HepG2 (cell line): ENCODE data around the gene ERCC6L2. TPM values are rescaled to one million over a fixed set of nuclear protein-coding genes. Genes with fewer than 3 reads are reported as not detected.

ENCODE experiments used
- ATAC-seq: fragments of 200-7000 bp; cut with Tn5 transposase; 3 replicates; pipeline ENCODE4 v1.9.1; 2020; ENCODE audit warnings: mild to moderate bottlenecking, moderate library complexity
- BruUV-seq: library from RNA; stranded (reverse); fragments of 400-500 nt; replicated peaks from 2 replicates; lab custom pipeline; 2021; lab: Mats Ljungman, UMichigan
- CTCF ChIA-PET: fragments of 300-600 bp; formaldehyde crosslinking; extraction: SDS; loops from one replicate; lab custom pipeline; 2021; ENCODE audit warnings: low total read pairs, inconsistent platforms, low intra/inter-chr PET ratio; lab: Yijun Ruan, JAX
- POLR2A ChIA-PET: fragments of 350-600 bp; sonication (Branson Sonifier 250); formaldehyde crosslinking; loops from one replicate; lab custom pipeline; 2020; ENCODE audit warnings: antibody characterized with exemption, inconsistent platforms; lab: Yijun Ruan, JAX
- DNase-seq: peaks from one replicate; pipeline ENCODE4 v3.0.0-alpha.2; 2015; ENCODE audit warnings: low spot score
- FAIRE-seq: peaks from 3 replicates; lab custom pipeline; 2011; peaks lifted over from hg19 to GRCh38; lab: Jason Lieb, UNC
- H2AFZ ChIP-seq: one replicate; pipeline ENCODE4 v1.6.1; 2011; ENCODE audit warnings: low read length, inconsistent platforms
- H3K27ac ChIP-seq: fragments of 300-600 bp; 3 replicates; pipeline ENCODE4 v1.8.0; 2011; ENCODE audit warnings: mixed run types, mild to moderate bottlenecking, mixed read lengths, low read length, inconsistent platforms; ENCODE audit not compliant: insufficient read depth; ENCODE audit errors: extremely low read length
- H3K27me3 ChIP-seq, 2 experiments: fragments of 200-600 bp in 1 of 2; 2 replicates in 1 of 2; 3 replicates in 1 of 2; pipeline versions ENCODE4 v1.6.0 to v1.8.0; 2011; ENCODE audit warnings: low read length in 2 of 2, mild to moderate bottlenecking in 2 of 2, moderate library complexity in 2 of 2, inconsistent platforms in 1 of 2; ENCODE audit not compliant: insufficient read depth in 2 of 2, control insufficient read depth in 1 of 2
- H3K36me3 ChIP-seq, 2 experiments: fragments of 200-600 bp in 1 of 2; replicated peaks in 1 of 2; 2 replicates in 1 of 2; 3 replicates in 1 of 2; pipeline versions ENCODE4 v1.5.1 to v1.8.0; 2011; ENCODE audit warnings: low read length in 2 of 2, inconsistent platforms in 1 of 2; ENCODE audit not compliant: insufficient read depth in 2 of 2, control insufficient read depth in 1 of 2
- H3K4me1 ChIP-seq: 2 replicates; pipeline ENCODE4 v1.5.1; 2012; ENCODE audit warnings: low read length, inconsistent platforms; ENCODE audit not compliant: insufficient read depth
- H3K4me2 ChIP-seq: 2 replicates; pipeline ENCODE4 v1.6.0; 2011; ENCODE audit warnings: low read depth, low read length, inconsistent platforms
- H3K4me3 ChIP-seq, 3 experiments: fragments of 200-600 bp in 1 of 3; sonication (generic), shearing (Covaris generic) in 1 of 3; replicated peaks in 1 of 3; 2 replicates each; pipeline ENCODE4 v1.5.1; 2011 to 2016; ENCODE audit warnings: low read length in 3 of 3, inconsistent platforms in 2 of 3, low read depth in 2 of 3, mild to moderate bottlenecking in 2 of 3, control low read depth in 1 of 3, mixed read lengths in 1 of 3; ENCODE audit not compliant: insufficient read depth in 1 of 3
- H3K79me2 ChIP-seq: one replicate; pipeline ENCODE4 v1.6.1; 2011; ENCODE audit warnings: low read length, inconsistent platforms; ENCODE audit not compliant: insufficient read depth
- H3K9ac ChIP-seq: 2 replicates; pipeline ENCODE4 v1.6.0; 2011; ENCODE audit warnings: mild to moderate bottlenecking, low read depth, low read length, inconsistent platforms; ENCODE audit not compliant: insufficient read depth
- H3K9me3 ChIP-seq: 2 replicates; pipeline ENCODE4 v1.5.1; 2012; ENCODE audit warnings: mild to moderate bottlenecking, low read length
- H4K20me1 ChIP-seq: 2 replicates; pipeline ENCODE4 v1.6.0; 2011; ENCODE audit warnings: inconsistent platforms, mild to moderate bottlenecking, low read length, moderate library complexity; ENCODE audit not compliant: insufficient read depth
- POGK ChIP-seq: sonication (generic); formaldehyde crosslinking; conservative IDR thresholded peaks from 2 replicates; pipeline ENCODE4 v1.8.0; 2022; ENCODE audit warnings: mild to moderate bottlenecking, moderate library complexity, missing genetic modification reagents
- RBM22 ChIP-seq: fragments of 200-400 bp; formaldehyde crosslinking; optimal IDR thresholded peaks from 2 replicates; pipeline ENCODE3; 2017; ENCODE audit warnings: mild to moderate bottlenecking, low read length, moderate library complexity
- RFXANK ChIP-seq: IDR thresholded peaks from 2 replicates; pipeline ENCODE4 v1.6.1; 2016
- ZNF205 ChIP-seq: IDR thresholded peaks from 2 replicates; pipeline ENCODE4 v1.6.1; 2018; ENCODE audit warnings: missing biosample characterization, missing genetic modification reagents
- WGBS: methylation state at CpG from one replicate; pipeline ENCODE4 v1.1.6; 2017; ENCODE audit warnings: low lambda C conversion rate; 5-methylcytosine and 5-hydroxymethylcytosine counted together
- in situ Hi-C: cut with HindIII; loops from 2 replicates; pipeline ENCODE4 v1.10.0; 2017; ENCODE audit warnings: low pct_unique_long_range_greater_than_20kb; ENCODE audit not compliant: extremely low pct_ligation_motif_present
- intact Hi-C: fragments of 100-400 bp; cut with micrococcal nuclease; formaldehyde crosslinking; loops from one replicate; pipeline ENCODE4 v1.10.0; 2022; ENCODE audit not compliant: unreplicated experiment
- polyA plus RNA-seq, 8 experiments: library from polyadenylated mRNA; depleted of rRNA in 3 of 8; stranded (reverse) in 7 of 8; unstranded in 1 of 8; fragments of >200 nt; fragmentation: Illumina TruSeq in 4 of 8; extraction: Trizol in 4 of 8; gene quantifications; 2 replicates each; pipeline versions ENCODE4 v1.2.1 to v1.2.3, GENCODE V29; 2011 to 2016; ENCODE audit warnings: low read depth in 4 of 8, missing spikeins in 1 of 8, mixed read lengths in 1 of 8; ENCODE audit not compliant: insufficient read depth in 1 of 8
- total RNA-seq, 5 experiments: library from RNA; depleted of rRNA; stranded (reverse); fragments of >200 nt; fragmentation: Illumina TruSeq; extraction: Trizol; gene quantifications; 2 replicates each; pipeline ENCODE4 v1.2.3, GENCODE V29; 2016; ENCODE audit warnings: low read depth in 1 of 5
- TF ChIP-seq, protein P1 (sequence below): sonication (generic); formaldehyde crosslinking; IDR thresholded peaks from 2 replicates; pipeline ENCODE4 v1.8.1; 2023; ENCODE audit warnings: mild to moderate bottlenecking, inconsistent platforms, moderate library complexity, missing genetic modification reagents, borderline replicate concordance

ERCC6L2 gene
- total and polyA plus RNA-seq, 2 of the 13 experiments (the other 11 are each of a cell fraction or from before 2014, with no cell fraction given): 13.4 to 45.9 TPM

DNA sequence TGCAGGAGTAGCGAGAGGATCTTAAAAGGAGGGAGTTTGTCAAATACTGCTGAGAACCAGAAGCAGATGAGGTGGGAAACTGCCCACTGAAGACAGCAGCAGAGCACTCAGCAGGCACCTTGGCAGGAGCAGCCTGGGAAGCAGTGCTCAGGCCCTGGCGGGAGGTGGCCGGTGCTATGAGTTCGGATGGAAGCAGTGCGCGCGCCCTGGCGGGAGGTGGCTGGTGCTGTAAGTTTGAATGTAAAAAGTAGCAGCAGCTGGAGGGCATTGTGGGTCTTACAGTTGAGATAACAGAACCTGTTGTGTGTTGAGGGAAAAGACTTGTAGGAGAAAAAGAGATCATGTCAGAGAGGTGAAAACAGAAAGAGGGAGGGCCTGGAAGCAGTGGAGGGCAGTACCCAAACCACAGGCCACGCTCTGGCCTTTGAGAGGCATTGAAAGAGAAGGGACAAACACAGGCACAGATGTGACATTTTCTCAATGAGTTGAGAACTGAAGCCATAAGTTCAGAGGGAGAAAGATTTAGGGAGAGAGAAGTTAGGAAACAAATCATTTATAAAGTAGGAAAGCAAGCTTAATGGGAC is 130.9 kb downstream of the ERCC6L2 start:
- POLR2A ChIA-PET: no interaction called here
- FAIRE-seq (no peak), ATAC-seq (no peak), DNase-seq (no peak)
- Histone ChIP-seq H3K27ac (no peak overlapping the region), H3K9me3 (no peaks in the 10 kb centered on the region), H2AFZ (no peak overlapping the region), H3K4me1 (no peaks in the 10 kb centered on the region), H3K4me3 (no peak overlapping the region), H3K4me2 (no peak overlapping the region), H3K9ac (no peak overlapping the region), H3K79me2 (no peaks in the 10 kb centered on the region), H3K27me3 (no peaks in the 10 kb centered on the region), H4K20me1 (no peaks in the 10 kb centered on the region), H3K36me3 (peaks cover 8 to 63% of the 10 kb centered on the region in 2 experiments)
- intact Hi-C loops (no loop called here), in situ Hi-C loops (no loop called here)
- no TSS peak for BruUV-seq
- TF ChIP-seq POGK (CRISPR knock-in tag) (no peak), RBM22 (peak; percentile 30)
- CTCF ChIA-PET: no interaction called here
- over 99% methylated on average over 9 of the region's 9 CpGs for WGBS

- intact Hi-C loops (no loop called here), in situ Hi-C loops (no loop called here)
- Histone ChIP-seq H3K27me3 (no peaks in the 10 kb centered on the region), H4K20me1 (no peaks in the 10 kb centered on the region), H3K79me2 (no peaks in the 10 kb centered on the region), H3K9me3 (no peaks in the 10 kb centered on the region), H2AFZ (no peak overlapping the region), H3K36me3 (peaks cover 8 to 63% of the 10 kb centered on the region in 2 experiments), H3K9ac (no peak overlapping the region), H3K4me1 (no peaks in the 10 kb centered on the region), H3K27ac (no peak overlapping the region), H3K4me2 (no peak overlapping the region), H3K4me3 (no peak overlapping the region)
- FAIRE-seq (no peak), DNase-seq (no peak), ATAC-seq (no peak)
- no peak for TF ChIP-seq ZNF205 (CRISPR knock-in tag)
- TF ChIP-seq, protein P1, sequence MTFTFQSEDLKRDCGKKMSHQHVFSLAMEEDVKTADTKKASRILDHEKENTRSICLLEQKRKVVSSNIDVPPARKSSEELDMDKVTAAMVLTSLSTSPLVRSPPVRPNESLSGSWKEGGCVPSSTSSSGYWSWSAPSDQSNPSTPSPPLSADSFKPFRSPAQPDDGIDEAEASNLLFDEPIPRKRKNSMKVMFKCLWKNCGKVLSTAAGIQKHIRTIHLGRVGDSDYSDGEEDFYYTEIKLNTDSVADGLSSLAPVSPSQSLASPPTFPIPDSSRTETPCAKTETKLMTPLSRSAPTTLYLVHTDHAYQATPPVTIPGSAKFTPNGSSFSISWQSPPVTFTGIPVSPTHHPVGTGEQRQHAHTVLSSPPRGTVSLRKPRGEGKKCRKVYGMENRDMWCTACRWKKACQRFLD: no peak
- TF ChIP-seq RFXANK: no peak
- ChIA-PET POLR2A (no interaction called here), CTCF (no interaction called here)
- no TSS peak for BruUV-seq
These were observed 131.5 kb downstream of the ERCC6L2 start for GRCh38 chr9:96006961-96007360.
